Stomach smooth muscle (tissue), 2 donors: Measurements from ENCODE around the gene ANKHD1.

ENCODE experiments used
- H3K27ac ChIP-seq: one replicate; pipeline ENCODE4 v1.7.0; 2013; ENCODE audit warnings: mild to moderate bottlenecking, low read length, inconsistent platforms
- H3K27me3 ChIP-seq, 2 donors: one replicate each; pipeline ENCODE4 v1.7.0; 2013; ENCODE audit warnings: low read length in 2 of 2; ENCODE audit not compliant: insufficient read depth in 2 of 2, control insufficient read depth in 1 of 2
- H3K36me3 ChIP-seq, 2 donors: one replicate each; pipeline ENCODE4 v1.7.0; 2013; ENCODE audit warnings: low read length in 2 of 2; ENCODE audit not compliant: control insufficient read depth in 2 of 2, insufficient read depth in 2 of 2
- H3K4me1 ChIP-seq: one replicate; pipeline ENCODE4 v1.7.0; 2013; ENCODE audit warnings: low read length; ENCODE audit not compliant: control insufficient read depth, insufficient read depth
- H3K4me3 ChIP-seq, 2 donors: one replicate each; pipeline ENCODE4 v1.7.0; 2013; ENCODE audit warnings: low read length in 2 of 2
- H3K9ac ChIP-seq, 2 donors: one replicate each; pipeline ENCODE4 v1.7.0; 2013; ENCODE audit warnings: low read length in 2 of 2, mild to moderate bottlenecking in 1 of 2
- H3K9me3 ChIP-seq, 2 donors: one replicate each; pipeline ENCODE4 v1.7.0; 2013; ENCODE audit warnings: low read length in 2 of 2; ENCODE audit not compliant: control insufficient read depth in 2 of 2
- donor health status: healthy.
- donor health status: Pancreatic carcinoma.

Gene ANKHD1

GRCh38 chr5:140542972-140543371 is 141.3 kb downstream of the ANKHD1 start:
- Histone ChIP-seq H3K9me3 (no peaks in the 10 kb centered on the region), H3K27ac (no peak overlapping the region), H3K27me3 (no peaks in the 10 kb centered on the region), H3K36me3 (peaks cover 25 to 44% of the 10 kb centered on the region in 2 donors), H3K4me1 (peaks cover 14% of the 10 kb centered on the region), H3K4me3 (no peak overlapping the region), H3K9ac (no peak overlapping the region)

GRCh38 chr5:140544986-140545385 is 143.4 kb downstream of the ANKHD1 start:
- Histone ChIP-seq H3K9me3 (no peaks in the 10 kb centered on the region), H3K4me1 (peaks cover 34% of the 10 kb centered on the region), H3K36me3 (peaks cover 14 to 27% of the 10 kb centered on the region in 2 donors), H3K27ac (no peak overlapping the region), H3K4me3 (no peak overlapping the region), H3K27me3 (no peaks in the 10 kb centered on the region), H3K9ac (no peak overlapping the region)

- Histone ChIP-seq H3K4me1 (peaks cover 40% of the 10 kb centered on the region), H3K36me3 (peaks cover 16 to 26% of the 10 kb centered on the region in 2 donors), H3K27ac (no peak overlapping the region), H3K9me3 (no peaks in the 10 kb centered on the region), H3K9ac (no peak overlapping the region), H3K27me3 (no peaks in the 10 kb centered on the region), H3K4me3 (no peak overlapping the region)
Measured at GRCh38 chr5:140545606-140546005, 144.0 kb downstream of the ANKHD1 start.

- H3K36me3 ChIP-seq: peaks cover 16 to 22% of the 10 kb centered on the region in 2 donors
- H3K4me3 ChIP-seq: peak overlapping the region; percentile 45 to 72
- H3K27ac ChIP-seq: peak overlapping the region; percentile 97
- no peaks in the 10 kb centered on the region for H3K27me3 ChIP-seq
- H3K4me1 ChIP-seq: peaks cover 44% of the 10 kb centered on the region
- no peaks in the 10 kb centered on the region for H3K9me3 ChIP-seq
- H3K9ac ChIP-seq: peak overlapping the region; percentile 36 to 55
Measured at GRCh38 chr5:140546851-140547507, 145.3 kb downstream of the ANKHD1 start.

- H3K9ac ChIP-seq: peak within 1 kb of the TSS; percentile 55 to 80
- H3K4me1 ChIP-seq: peaks cover 44% of the 10 kb centered on the region
- peaks cover 13 to 19% of the 10 kb centered on the region in 2 donors for H3K36me3 ChIP-seq
- H3K27me3 ChIP-seq: no peaks in the 10 kb centered on the region
- no peaks in the 10 kb centered on the region for H3K9me3 ChIP-seq
- peak within 1 kb of the TSS; percentile 45 to 72 for H3K4me3 ChIP-seq
- peak within 1 kb of the TSS; percentile 97 for H3K27ac ChIP-seq
Measured at GRCh38 chr5:140547508-140548299, 146.1 kb downstream of the ANKHD1 start, which contains the start of gene EIF4EBP3. TSS of gene EIF4EBP3 (plus strand) at chr5:140547662. CDS start at chr5:140547738, 76 bp downstream.

- Histone ChIP-seq H3K27ac (peak overlapping the region; percentile 97), H3K4me3 (peak overlapping the region; percentile 23 to 72), H3K27me3 (no peaks in the 10 kb centered on the region), H3K36me3 (peaks cover 14 to 15% of the 10 kb centered on the region in 2 donors), H3K9ac (peak overlapping the region; percentile 49 to 80), H3K9me3 (no peaks in the 10 kb centered on the region), H3K4me1 (peaks cover 44% of the 10 kb centered on the region)
Measured at GRCh38 chr5:140548300-140548688, 146.7 kb downstream of the ANKHD1 start.

GRCh38 chr5:140548791-140549190 is 147.2 kb downstream of the ANKHD1 start:
- no peaks in the 10 kb centered on the region for H3K27me3 ChIP-seq
- no peaks in the 10 kb centered on the region for H3K9me3 ChIP-seq
- H3K4me3 ChIP-seq: peak overlapping the region in 1 of 2 donors; percentile 72
- peak overlapping the region; percentile 97 for H3K27ac ChIP-seq
- peaks cover 14 to 16% of the 10 kb centered on the region in 2 donors for H3K36me3 ChIP-seq
- H3K9ac ChIP-seq: peak overlapping the region; percentile 49 to 80
- H3K4me1 ChIP-seq: peaks cover 44% of the 10 kb centered on the region

GRCh38 chr5:140549237-140550144 is 147.9 kb downstream of the ANKHD1 start:
- Histone ChIP-seq H3K9ac (peak overlapping the region; percentile 61 to 80), H3K4me1 (peaks cover 44% of the 10 kb centered on the region), H3K4me3 (peak overlapping the region in 1 of 2 donors; percentile 22)

GRCh38 chr5:140550147-140551079 is 148.8 kb downstream of the ANKHD1 start:
- peak overlapping the region in 1 of 2 donors; percentile 22 for H3K4me3 ChIP-seq
- H3K9me3 ChIP-seq: no peaks in the 10 kb centered on the region
- peaks cover 45% of the 10 kb centered on the region for H3K4me1 ChIP-seq
- no peaks in the 10 kb centered on the region for H3K27me3 ChIP-seq
- peak overlapping the region; percentile 47 to 61 for H3K9ac ChIP-seq
- H3K36me3 ChIP-seq: peaks cover 13 to 14% of the 10 kb centered on the region in 2 donors
- peak overlapping the region; percentile 97 for H3K27ac ChIP-seq

More at GRCh38 chr5:140549237-140550144, 147.9 kb downstream of the ANKHD1 start:
- peak overlapping the region; percentile 97 for H3K27ac ChIP-seq
- peaks cover 14 to 16% of the 10 kb centered on the region in 2 donors for H3K36me3 ChIP-seq
- H3K27me3 ChIP-seq: no peaks in the 10 kb centered on the region
- no peaks in the 10 kb centered on the region for H3K9me3 ChIP-seq
